K562 (cell line): ENCODE measurements around the gene MECP2. TPM values are rescaled to one million over a fixed set of nuclear protein-coding genes. Genes with fewer than 3 reads are reported as not detected.

Experiments
- ATAC-seq: fragments of 200-7000 bp; cut with Tn5 transposase; 3 replicates; pipeline ENCODE4 v1.9.1; 2020; ENCODE audit warnings: moderate library complexity
- BruUV-seq: library from RNA; stranded (reverse); fragments of 400-500 nt; replicated peaks from 2 replicates; lab custom pipeline; 2021; lab: Mats Ljungman, UMichigan
- CTCF ChIA-PET: fragments of 300-600 bp; formaldehyde crosslinking; extraction: SDS; loops from one replicate; lab custom pipeline; 2021; ENCODE audit warnings: low intra/inter-chr PET ratio; lab: Yijun Ruan, JAX
- POLR2A ChIA-PET: fragments of 300-600, 350-650 bp; sonication (Branson Sonifier 250); formaldehyde crosslinking; extraction: SDS; loops from one replicate; lab custom pipeline; 2021; ENCODE audit warnings: antibody characterized with exemption, inconsistent platforms; lab: Yijun Ruan, JAX
- DNase-seq, 4 experiments: peaks; one replicate each; pipeline versions ENCODE4 v3.0.0 to v3.0.0-alpha.2; 2011 to 2018; ENCODE audit warnings: low spot score in 3 of 4, mixed read lengths in 3 of 4; ENCODE audit errors: extremely low read depth in 1 of 4
- FAIRE-seq: peaks from 2 replicates; lab custom pipeline; 2011; peaks lifted over from hg19 to GRCh38; lab: Jason Lieb, UNC
- H2AFZ ChIP-seq: 2 replicates; pipeline ENCODE4 v1.6.0; 2011; ENCODE audit warnings: low read depth, low read length, control low read depth, inconsistent platforms
- H3K27ac ChIP-seq: fragments of 200-600 bp; 3 replicates; pipeline ENCODE4 v1.8.0; 2011; ENCODE audit warnings: low read depth, mild to moderate bottlenecking, control low read depth, inconsistent platforms, low read length, moderate library complexity, mixed read lengths; ENCODE audit errors: extremely low read depth
- H3K27me3 ChIP-seq, 2 experiments: fragments of 300-600 bp in 1 of 2; 2 replicates in 1 of 2; 3 replicates in 1 of 2; pipeline versions ENCODE4 v1.6.0 to v1.8.0; 2011; ENCODE audit warnings: inconsistent platforms in 2 of 2, low read length in 2 of 2, mild to moderate bottlenecking in 1 of 2, mixed read lengths in 1 of 2, moderate library complexity in 1 of 2; ENCODE audit not compliant: control insufficient read depth in 2 of 2, insufficient read depth in 2 of 2
- H3K36me3 ChIP-seq: fragments of 300-600 bp; 3 replicates; pipeline ENCODE4 v1.8.0; 2011; ENCODE audit warnings: mild to moderate bottlenecking, low read length, inconsistent platforms; ENCODE audit not compliant: control insufficient read depth, insufficient read depth
- H3K4me1 ChIP-seq, 2 experiments: fragments of 200-600 bp in 1 of 2; replicated peaks in 1 of 2; 2 replicates in 1 of 2; 3 replicates in 1 of 2; pipeline versions ENCODE4 v1.5.1 to v1.8.0; 2011; ENCODE audit warnings: inconsistent platforms in 2 of 2, low read length in 2 of 2, mild to moderate bottlenecking in 1 of 2, mixed read lengths in 1 of 2, moderate library complexity in 1 of 2; ENCODE audit not compliant: control insufficient read depth in 2 of 2, insufficient read depth in 2 of 2
- H3K4me2 ChIP-seq: 2 replicates; pipeline ENCODE4 v1.6.1; 2011; ENCODE audit warnings: low read length, control low read depth, inconsistent platforms, mixed read lengths; ENCODE audit not compliant: insufficient read depth
- H3K4me3 ChIP-seq: fragments of 200-600 bp; sonication (generic), shearing (Covaris generic); 2 replicates; pipeline ENCODE4 v1.5.1; 2016; ENCODE audit warnings: control low read depth, inconsistent platforms
- H3K79me2 ChIP-seq: fragments of 200-600 bp; 3 replicates; pipeline ENCODE4 v1.8.0; 2011; ENCODE audit warnings: low read length, inconsistent platforms; ENCODE audit not compliant: control insufficient read depth, insufficient read depth
- H3K9ac ChIP-seq, 2 experiments: 2 replicates each; pipeline versions ENCODE4 v1.6.0 to v1.6.1; 2011; ENCODE audit warnings: low read depth in 2 of 2, low read length in 2 of 2, control low read depth in 1 of 2, inconsistent platforms in 1 of 2, mild to moderate bottlenecking in 1 of 2, mixed read lengths in 1 of 2; ENCODE audit not compliant: insufficient read depth in 1 of 2
- H3K9me1 ChIP-seq: one replicate; pipeline ENCODE4 v1.6.0; 2011; ENCODE audit warnings: inconsistent platforms, mild to moderate bottlenecking, low read length, moderate library complexity; ENCODE audit not compliant: control insufficient read depth, insufficient read depth
- H3K9me3 ChIP-seq: replicated peaks from 2 replicates; pipeline ENCODE4 v1.5.1; 2011; ENCODE audit warnings: low read depth, low read length, inconsistent platforms; ENCODE audit not compliant: control insufficient read depth, insufficient read depth
- H4K20me1 ChIP-seq: replicated peaks from 2 replicates; pipeline ENCODE4 v1.6.1; 2011; ENCODE audit warnings: low read length, inconsistent platforms, mixed read lengths; ENCODE audit not compliant: control insufficient read depth, insufficient read depth
- ARID2 ChIP-seq: fragments of 450-650 bp; IDR thresholded peaks from 2 replicates; pipeline ENCODE4 v1.6.1; 2017; ENCODE audit warnings: antibody characterized with exemption, mild to moderate bottlenecking
- ARID3A ChIP-seq: IDR thresholded peaks from 2 replicates; pipeline ENCODE4 v1.6.1; 2012; ENCODE audit warnings: low read depth, low read length, improper control_type of control experiment, borderline replicate concordance
- ARNT ChIP-seq, 2 experiments: fragments of 450-650 bp; IDR thresholded peaks; 2 replicates each; pipeline ENCODE4 v1.6.1; 2016; ENCODE audit warnings: mild to moderate bottlenecking in 1 of 2
- CHD1 ChIP-seq: fragments of 200-600 bp; sonication (generic); IDR thresholded peaks from one replicate; pipeline ENCODE4 v1.6.1; 2012; ENCODE audit warnings: mild to moderate bottlenecking, moderate library complexity, low read length, inconsistent platforms
- GATA2 ChIP-seq: sonication (generic); formaldehyde crosslinking; IDR thresholded peaks from 2 replicates; pipeline ENCODE4 v1.4.0; 2020; ENCODE audit warnings: mild to moderate bottlenecking, missing genetic modification reagents
- GTF2E2 ChIP-seq: fragments of 200-800 bp; sonication (Bioruptor generic); IDR thresholded peaks from 2 replicates; pipeline ENCODE4 v1.6.1; 2016; ENCODE audit warnings: missing genetic modification characterization, missing compliant biosample characterization
- PML ChIP-seq: IDR thresholded peaks from 2 replicates; pipeline ENCODE4 v1.6.1; 2012; ENCODE audit warnings: low read length, inconsistent platforms
- PTRF ChIP-seq: fragments of 450-650 bp; IDR thresholded peaks from 2 replicates; pipeline ENCODE4 v1.6.1; 2016; ENCODE audit warnings: mild to moderate bottlenecking, missing genetic modification characterization, missing compliant biosample characterization
- YBX1 ChIP-seq: fragments of 450-650 bp; IDR thresholded peaks from 2 replicates; pipeline ENCODE4 v1.7.1; 2016; ENCODE audit warnings: mild to moderate bottlenecking
- ZBTB11 ChIP-seq, 3 experiments: fragments of 200-800 bp in 1 of 3; fragments of 250-450 bp in 1 of 3; fragments of 450-650 bp in 1 of 3; sonication (Bioruptor Pico) in 1 of 3; sonication (Bioruptor generic) in 1 of 3; formaldehyde crosslinking in 1 of 3; IDR thresholded peaks; 2 replicates each; pipeline versions ENCODE4 v1.6.1 to v1.8.0; 2016 to 2022; ENCODE audit warnings: mild to moderate bottlenecking in 2 of 3, missing genetic modification characterization in 2 of 3, missing compliant biosample characterization in 1 of 3, moderate library complexity in 1 of 3
- ZNF316 ChIP-seq: fragments of 450-650 bp; IDR thresholded peaks from 2 replicates; pipeline ENCODE4 v1.6.1; 2016
- ZNF75A ChIP-seq: fragments of 450-650 bp; formaldehyde crosslinking; IDR thresholded peaks from 2 replicates; pipeline ENCODE4 v1.4.0; 2020; ENCODE audit warnings: mild to moderate bottlenecking
- WGBS: fragments of 100-300 bp; shearing (Covaris generic); methylation state at CpG from one replicate; pipeline ENCODE4 v1.1.6; 2016; ENCODE audit warnings: low coverage, mixed read lengths; ENCODE audit not compliant: insufficient coverage; ENCODE audit errors: missing lambda C conversion rate; 5-methylcytosine and 5-hydroxymethylcytosine counted together
- in situ Hi-C: fragments of 300-500 bp; cut with MboI; formaldehyde crosslinking; loops from 4 replicates; pipeline ENCODE4 v1.15.0; 2018; ENCODE audit warnings: inconsistent platforms, mixed read lengths
- intact Hi-C: fragments of 100-400 bp; cut with micrococcal nuclease; formaldehyde crosslinking; loops from 2 replicates; pipeline ENCODE4 v1.14.2; 2022
- polyA plus RNA-seq, 8 experiments: library from polyadenylated mRNA; depleted of rRNA in 4 of 8; stranded (reverse) in 5 of 8; unstranded in 3 of 8; fragments of >200 nt; fragmentation: Nextera tagmentation in 2 of 8; fragmentation: Illumina TruSeq in 1 of 8; extraction: Ambion mirVana in 2 of 8; extraction: Trizol in 1 of 8; gene quantifications; 2 replicates each; pipeline versions ENCODE4 v1.2.1 to v1.2.3, GENCODE V29; 2011 to 2014; ENCODE audit warnings: inconsistent platforms in 1 of 8, missing spikeins in 1 of 8
- total RNA-seq, 7 experiments: library from RNA; depleted of rRNA in 6 of 7; stranded (reverse); fragments of >200 nt in 6 of 7; fragmentation: Illumina TruSeq in 2 of 7; extraction: Trizol in 2 of 7; gene quantifications; 2 replicates each; pipeline versions ENCODE4 v1.2.1 to v1.2.3, GENCODE V29; 2011 to 2021; ENCODE audit warnings: low replicate concordance in 1 of 7

MECP2 gene
- total and polyA plus RNA-seq, 9 of the 15 experiments (the other 6 are each of a cell fraction or from before 2014, with no cell fraction given), result 2.1 to 50.9 (median 30.5) TPM

- H3K9me3 ChIP-seq, result no peaks in the 10 kb centered on the region
- no peak overlapping the region for H3K4me2 ChIP-seq
- ATAC-seq, result no peak
- no peaks in the 10 kb centered on the region for H4K20me1 ChIP-seq
- no peak for DNase-seq
- 73% methylated on average over 5 of the region's 5 CpGs for WGBS
- TF ChIP-seq GTF2E2 (tag) (no peak), YBX1 (no peak), ARID2 (no peak), ARID3A (no peak), PTRF (tag) (no peak), ZBTB11 (CRISPR knock-in tag; IDR thresholded peaks at IDR 0.05) (no peak), ZNF75A (CRISPR knock-in tag) (no peak), PML (no peak), ZNF316 (no peak), CHD1 (no peak), ARNT (IDR thresholded peaks at IDR 0.05) (no peak), GATA2 (no peak)
- H3K79me2 ChIP-seq, result peaks cover 72% of the 10 kb centered on the region
- in situ Hi-C loops, result no loop called here
- no peaks in the 10 kb centered on the region for H3K9me1 ChIP-seq
- POLR2A ChIA-PET, result interaction anchor here (1.3 kb wide), 1 partner anchor 18 kb away, joined by 3 read pairs; the partner anchor contains the start of gene IRAK1
- intact Hi-C loops, result no loop called here
- H3K27ac ChIP-seq, result no peak overlapping the region
- no TSS peak for BruUV-seq
- CTCF ChIA-PET, result no interaction called here
- H3K9ac ChIP-seq, result no peak overlapping the region; a peak in 1 of 4 replicates
- FAIRE-seq, result no peak
- H3K4me1 ChIP-seq, result no peaks in the 10 kb centered on the region; a peak in 2 of 5 replicates
- H2AFZ ChIP-seq, result no peak overlapping the region
- peaks cover 51% of the 10 kb centered on the region; the same call in 2 of the 3 replicates for H3K36me3 ChIP-seq
- H3K27me3 ChIP-seq, result no peaks in the 10 kb centered on the region
- no peak overlapping the region for H3K4me3 ChIP-seq
Observed at GRCh38 chrX:154037754-154038153, 59.8 kb downstream of the MECP2 start.
